Measurements from ENCODE around the gene STRBP.

DNA sequence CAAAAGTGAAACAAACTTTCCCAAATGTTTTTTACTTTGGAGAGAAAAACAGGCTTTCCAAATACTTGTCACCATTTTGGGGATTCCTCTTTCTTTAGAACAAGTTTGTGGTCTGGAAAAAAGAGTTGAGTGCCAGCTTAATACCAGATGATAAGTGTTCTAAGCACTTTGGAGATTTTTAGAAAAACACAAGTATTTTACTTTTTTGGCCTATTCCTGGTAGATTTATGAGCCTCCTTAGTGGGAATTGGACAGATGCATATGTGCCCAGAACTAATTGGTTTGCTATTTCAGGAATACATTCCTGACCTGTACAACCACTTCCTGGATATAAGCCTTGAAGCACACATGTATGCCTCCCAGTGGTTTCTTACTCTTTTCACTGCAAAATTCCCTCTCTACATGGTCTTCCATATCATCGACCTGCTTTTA is 194.4 kb downstream of the STRBP start:
- TF ChIP-seq NCOR1 (IDR thresholded peaks at IDR 0.05) (no peak), GTF2F1 (IDR thresholded peaks at IDR 0.05; ENCODE audit: low read depth, low read length) (no peak), CSDE1 (IDR thresholded peaks at IDR 0.05) (no peak)

Data from K562 (cell line).